Activated naive CD4-positive, alpha-beta T cell treated with anti-CD3 and anti-CD28 coated beads, Interleukin-2, amount 50 U/mL, for 72 hours (primary cell): Measurements from ENCODE around the gene RBMS3. TPM values are rescaled to one million over a fixed set of nuclear protein-coding genes. Genes with fewer than 3 reads are reported as not detected.

Experiments used
- ATAC-seq, 2 donors: fragments of 150-1000 bp; cut with Tn5 transposase; 2 replicates each; pipeline ENCODE4 v1.10.0; 2021; ENCODE audit warnings: mild to moderate bottlenecking in 2 of 2, moderate library complexity in 2 of 2
- DNase-seq, 2 donors: peaks; one replicate each; pipeline ENCODE4 v3.0.0; 2021 to 2022; ENCODE audit warnings: low spot score in 2 of 2
- H3K27ac Mint-ChIP-seq, 2 donors: one replicate each; pipeline ENCODE4 v1.8.0; 2022; ENCODE audit warnings: mild to moderate bottlenecking in 2 of 2, mixed read lengths in 2 of 2
- H3K36me3 Mint-ChIP-seq, 2 donors: one replicate each; pipeline ENCODE4 v1.8.0; 2022; ENCODE audit warnings: mixed read lengths in 2 of 2
- H3K9me3 Mint-ChIP-seq, 2 donors: one replicate each; pipeline ENCODE4 v1.8.0; 2022; ENCODE audit warnings: mixed read lengths in 2 of 2
- total RNA-seq, 2 donors: library from RNA; stranded (reverse); gene quantifications; one replicate each; pipeline ENCODE4 v1.2.3, GENCODE V29; 2022

The RBMS3 gene
- total RNA-seq, 2 donors from 2014 or later, result 3.3 TPM; not detected in 1

DNA sequence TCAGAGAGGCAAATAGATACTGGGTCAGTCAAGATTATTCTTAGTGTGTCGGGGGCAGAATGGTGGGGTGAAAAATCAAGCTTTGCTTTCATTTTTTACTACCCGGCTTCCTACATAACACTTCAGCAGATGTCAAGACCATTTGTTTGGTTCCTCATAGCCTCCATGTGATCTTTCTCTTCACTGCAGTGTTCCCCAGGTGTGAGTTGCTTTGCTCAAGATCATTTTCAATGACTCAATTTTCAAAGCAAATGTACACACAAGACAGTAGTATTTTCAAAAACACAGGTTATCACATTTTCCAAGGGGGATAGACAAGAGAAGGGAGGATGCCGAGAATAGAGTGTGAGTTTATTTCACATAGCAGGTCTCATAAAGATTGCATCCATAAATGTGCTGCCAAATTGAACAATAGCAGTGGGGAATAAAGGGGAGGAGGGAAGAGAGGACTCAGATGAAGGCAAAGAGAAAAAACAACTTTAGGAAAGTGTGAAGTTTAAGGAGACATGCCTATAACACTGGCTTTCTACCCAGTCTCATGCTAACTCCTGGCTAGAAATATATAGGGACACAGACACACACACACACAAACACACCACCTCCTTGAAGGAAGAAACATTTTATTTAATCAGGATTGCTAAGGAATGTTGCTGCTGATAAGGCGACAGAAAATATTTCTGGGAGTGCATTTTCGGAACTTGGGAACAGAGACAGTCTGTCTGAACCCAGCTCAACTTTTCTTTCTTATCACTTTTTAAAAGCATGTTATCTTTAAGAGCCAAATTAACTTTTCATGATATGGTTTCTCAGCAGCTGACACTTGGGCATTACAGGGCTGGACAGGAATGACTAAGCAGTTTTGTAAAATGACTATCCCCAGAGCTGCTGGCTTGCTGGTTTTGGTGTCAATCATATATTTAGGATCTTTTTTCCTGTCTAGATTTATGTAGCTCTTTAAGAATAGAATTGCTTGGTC, 402.4 kb downstream of the RBMS3 start:
- peak in 1 of 2 donors; percentile 50 for ATAC-seq

DNA sequence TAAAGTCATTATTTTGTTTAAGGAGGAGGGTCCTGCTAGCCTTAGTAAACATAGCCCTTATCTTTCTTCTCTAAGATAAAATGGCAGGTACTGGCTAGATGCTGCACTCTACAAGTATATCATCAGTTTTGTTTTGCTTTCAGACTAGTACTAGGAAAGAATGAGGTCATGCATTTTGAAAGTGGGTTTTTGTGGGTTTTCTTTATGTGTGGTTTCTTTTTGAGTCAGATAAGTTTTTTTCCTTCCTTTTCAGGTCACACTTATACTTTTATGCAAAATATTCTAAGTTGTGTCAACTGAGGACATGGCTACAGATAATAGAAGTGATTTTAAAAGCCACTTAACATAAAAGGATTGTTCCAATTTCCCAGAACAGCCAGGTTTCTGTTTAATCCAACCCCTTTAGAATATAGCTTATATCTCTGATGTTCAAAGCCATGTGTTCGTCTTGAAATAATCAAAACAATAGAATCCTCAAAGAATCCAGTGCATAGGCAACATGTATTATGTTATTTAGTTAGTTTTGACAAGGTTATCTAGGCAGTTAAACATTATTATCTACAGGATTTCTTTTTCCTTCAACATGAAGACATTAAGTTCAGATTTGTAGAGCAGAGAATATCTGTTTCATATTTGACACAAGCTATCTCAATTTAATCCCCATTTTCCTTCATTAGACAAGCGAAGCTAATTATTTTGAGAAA, 406.2 kb downstream of the RBMS3 start:
- peak; percentile 92 to 94 for ATAC-seq
- no peak for DNase-seq
- Mint-ChIP-seq H3K36me3 (no peaks in the 10 kb centered on the region), H3K9me3 (peaks cover 0 to 4% of the 10 kb centered on the region in 2 donors), H3K27ac (peak overlapping the region in 1 of 2 donors; percentile 61)

More for the DNA sequence above, 402.4 kb downstream of the RBMS3 start:
- peaks cover 0 to 4% of the 10 kb centered on the region in 2 donors for H3K9me3 Mint-ChIP-seq
- H3K36me3 Mint-ChIP-seq, result no peaks in the 10 kb centered on the region
- no peak overlapping the region for H3K27ac Mint-ChIP-seq
- no peak for DNase-seq

DNA sequence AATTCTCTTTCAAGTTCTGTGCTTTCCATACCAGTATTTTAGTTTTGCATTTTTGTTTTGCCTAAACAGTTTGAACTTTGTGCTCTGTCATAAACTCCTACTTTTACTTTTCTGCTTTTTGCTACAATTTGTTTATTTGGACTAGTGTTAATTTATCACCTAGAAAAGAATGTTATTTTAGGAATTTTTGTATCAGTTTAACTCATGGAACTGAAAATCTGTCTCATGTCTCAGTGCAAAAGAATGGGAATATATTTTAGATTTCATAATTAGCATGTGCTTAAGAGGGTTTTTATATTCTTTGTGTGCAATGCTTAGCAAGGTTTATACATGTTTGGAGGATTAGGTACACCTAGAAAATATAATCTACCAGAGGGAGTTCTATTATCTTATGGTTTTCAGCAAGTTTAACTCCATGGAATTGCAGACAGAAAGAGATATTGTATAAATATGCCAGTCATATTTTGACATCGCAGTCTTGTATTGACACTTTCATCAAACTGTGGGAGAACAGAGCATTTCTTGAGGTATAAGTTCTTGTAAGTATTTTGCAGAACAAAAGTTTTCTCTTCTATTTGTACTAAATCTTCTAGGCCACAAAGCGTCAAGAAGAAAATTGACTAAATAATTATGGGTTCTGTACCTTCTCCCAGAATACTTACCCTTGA, 409.9 kb downstream of the RBMS3 start:
- Mint-ChIP-seq H3K27ac (no peak overlapping the region), H3K9me3 (peaks cover under 1 to 4% of the 10 kb centered on the region in 2 donors), H3K36me3 (no peaks in the 10 kb centered on the region)
- DNase-seq (no peak), ATAC-seq (no peak)

DNA sequence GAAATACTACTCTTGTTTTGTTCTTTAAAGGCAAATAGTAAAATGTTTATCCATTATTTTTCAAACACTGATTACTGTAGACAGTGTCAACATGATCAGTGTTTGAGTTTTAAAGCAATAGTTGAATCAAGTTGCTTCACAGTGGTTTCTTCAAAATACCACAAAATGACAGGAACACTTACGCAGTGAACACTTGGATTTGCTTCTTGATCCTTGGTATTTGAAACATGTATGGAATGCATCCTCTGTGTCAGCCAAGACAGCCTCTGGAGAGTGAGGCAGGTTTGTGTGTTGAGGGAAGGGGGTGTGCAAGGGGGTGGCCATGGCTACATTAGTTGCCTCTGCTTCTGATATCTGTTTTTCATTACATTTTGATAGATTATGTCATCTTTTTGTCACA, 413.0 kb downstream of the RBMS3 start:
- Mint-ChIP-seq H3K9me3 (peaks cover 0 to 4% of the 10 kb centered on the region in 2 donors), H3K27ac (no peak overlapping the region), H3K36me3 (no peaks in the 10 kb centered on the region)
- DNase-seq (no peak), ATAC-seq (no peak)

DNA sequence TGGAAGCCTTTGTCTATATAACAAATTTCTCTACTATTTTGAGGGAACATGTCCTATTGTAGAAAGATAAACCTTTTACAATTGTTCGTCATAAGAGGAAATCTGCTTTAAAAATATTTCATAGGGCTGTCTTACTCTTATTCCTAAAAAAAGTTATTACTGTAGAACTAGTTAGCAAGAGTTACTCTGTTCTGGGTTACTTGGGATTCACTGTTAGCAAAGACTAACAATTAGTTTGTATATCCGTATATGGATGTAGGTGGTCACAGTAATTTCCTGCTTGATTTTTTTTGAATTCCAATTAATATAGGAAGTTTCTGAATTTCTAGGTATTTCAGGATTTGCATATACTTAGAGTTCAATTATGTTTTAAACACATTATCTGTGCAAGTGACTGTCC, 413.5 kb downstream of the RBMS3 start:
- Mint-ChIP-seq H3K36me3 (no peaks in the 10 kb centered on the region), H3K9me3 (peaks cover 0 to 4% of the 10 kb centered on the region in 2 donors), H3K27ac (no peak overlapping the region)
- ATAC-seq, result no peak
- DNase-seq, result no peak

DNA sequence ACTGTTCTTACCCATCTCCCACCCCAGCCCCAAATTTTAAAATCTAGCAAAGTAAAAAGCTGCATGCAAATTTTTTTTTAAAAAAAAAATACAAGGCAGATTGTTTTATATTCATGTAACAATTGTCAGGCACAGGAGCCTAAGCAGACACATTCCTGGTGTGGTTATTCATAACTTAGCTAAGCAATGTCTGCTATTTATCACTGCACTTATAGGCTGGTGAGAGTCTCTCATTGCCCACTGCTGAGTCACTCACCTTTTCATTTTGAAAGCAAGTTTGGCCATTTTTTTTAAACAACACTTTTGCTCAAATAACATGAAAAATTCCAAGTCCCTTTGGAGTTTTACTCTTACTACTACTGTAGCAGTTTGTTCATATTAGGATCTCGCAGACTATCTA, 413.9 kb downstream of the RBMS3 start:
- H3K27ac Mint-ChIP-seq, result no peak overlapping the region
- ATAC-seq (no peak), DNase-seq (no peak)
- H3K9me3 Mint-ChIP-seq, result peaks cover 0 to 4% of the 10 kb centered on the region in 2 donors
- H3K36me3 Mint-ChIP-seq, result no peaks in the 10 kb centered on the region

DNA sequence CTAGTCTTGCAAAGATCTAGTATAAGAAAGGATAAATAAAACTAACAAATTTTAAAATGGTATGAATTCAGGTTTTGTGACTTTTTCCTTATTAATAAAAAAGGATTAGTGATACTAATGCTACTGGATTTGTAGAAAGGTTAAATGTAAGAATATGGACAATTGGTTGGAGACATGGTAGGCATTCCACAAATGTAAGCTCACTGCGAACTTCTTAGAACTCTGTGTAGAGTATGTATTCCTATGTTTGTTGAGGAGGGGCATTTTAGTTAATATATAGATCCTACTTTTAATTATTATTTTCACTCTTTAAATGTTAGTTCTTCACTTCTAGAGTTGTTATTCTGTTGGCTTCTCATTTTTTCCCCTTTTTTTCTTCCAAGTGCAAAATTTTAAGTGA, 414.3 kb downstream of the RBMS3 start:
- peaks cover 2 to 7% of the 10 kb centered on the region in 2 donors for H3K9me3 Mint-ChIP-seq
- H3K36me3 Mint-ChIP-seq, result peaks cover 0 to 4% of the 10 kb centered on the region in 2 donors
- DNase-seq, result no peak
- no peak for ATAC-seq
- no peak overlapping the region for H3K27ac Mint-ChIP-seq

DNA sequence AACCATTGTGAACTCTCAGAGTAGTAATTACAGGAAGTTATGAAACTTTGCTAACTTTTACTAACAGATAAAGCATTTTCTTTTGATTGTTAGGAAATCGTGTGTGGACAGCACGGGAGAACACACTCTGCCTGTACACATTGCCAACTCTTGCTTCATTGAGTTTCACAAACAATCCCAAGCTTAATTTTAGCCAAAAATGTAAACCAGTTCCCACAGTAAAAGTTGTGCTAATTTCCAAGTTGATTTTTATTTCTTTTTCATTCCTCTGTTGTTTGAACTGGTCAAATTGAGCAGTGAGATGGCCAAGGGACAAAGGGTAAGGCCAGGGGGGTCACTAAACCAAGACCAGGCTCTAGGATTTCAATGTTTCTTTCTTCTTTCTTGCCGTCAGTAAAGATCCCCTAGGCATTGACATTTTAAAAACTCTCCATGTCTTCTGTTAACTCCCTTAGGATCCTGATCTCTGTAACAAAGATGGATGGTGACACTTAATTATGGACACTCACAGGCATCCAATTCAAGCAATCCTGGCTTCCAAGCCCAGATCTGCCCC, 414.9 kb downstream of the RBMS3 start:
- Mint-ChIP-seq H3K27ac (no peak overlapping the region), H3K9me3 (peaks cover 8 to 12% of the 10 kb centered on the region in 2 donors), H3K36me3 (peaks cover 0 to 9% of the 10 kb centered on the region in 2 donors)
- no peak for DNase-seq
- no peak for ATAC-seq

DNA sequence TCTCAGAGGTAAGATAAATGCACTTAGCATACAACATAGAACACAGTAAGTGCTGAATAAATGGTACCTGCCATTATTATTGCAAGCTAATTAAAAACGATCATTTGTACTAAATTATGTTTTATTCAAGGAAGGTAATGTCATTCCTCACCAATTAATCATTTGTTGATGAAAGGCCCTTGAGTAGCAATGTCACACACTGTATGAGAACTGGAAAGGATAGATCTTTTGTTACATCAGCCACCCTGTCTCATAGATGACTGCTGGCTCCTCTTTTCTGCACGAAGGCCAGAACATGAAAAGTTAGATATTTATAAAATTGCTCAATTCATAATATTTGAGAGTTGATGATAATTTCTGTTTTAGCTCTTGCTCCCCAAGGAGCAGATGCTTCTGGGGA, 415.4 kb downstream of the RBMS3 start:
- Mint-ChIP-seq H3K36me3 (peaks cover 0 to 10% of the 10 kb centered on the region in 2 donors), H3K9me3 (peaks cover 9 to 12% of the 10 kb centered on the region in 2 donors), H3K27ac (no peak overlapping the region)
- no peak for DNase-seq
- ATAC-seq, result no peak

DNA sequence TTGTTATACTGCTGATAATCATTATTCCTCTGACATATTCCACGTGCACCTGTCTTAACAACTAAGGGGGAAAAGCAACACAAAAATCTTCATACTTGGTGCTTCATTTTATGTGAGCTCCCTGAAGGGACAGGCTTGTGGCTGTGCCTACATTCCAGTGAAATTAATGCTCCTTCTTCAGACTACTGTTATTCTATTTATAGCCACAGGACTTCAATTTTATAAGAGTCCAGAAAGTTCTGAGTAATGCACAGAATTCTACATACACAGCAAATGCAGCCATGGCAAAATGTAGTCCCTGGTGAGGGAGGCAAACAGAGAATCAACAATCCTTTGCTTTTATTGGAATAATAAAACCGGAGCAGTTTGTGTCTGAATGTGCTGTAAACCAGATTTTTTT, 417.1 kb downstream of the RBMS3 start:
- peaks cover 0 to 10% of the 10 kb centered on the region in 2 donors for H3K36me3 Mint-ChIP-seq
- H3K9me3 Mint-ChIP-seq, result peaks cover 9 to 12% of the 10 kb centered on the region in 2 donors
- DNase-seq (no peak), ATAC-seq (no peak)
- H3K27ac Mint-ChIP-seq, result no peak overlapping the region

DNA sequence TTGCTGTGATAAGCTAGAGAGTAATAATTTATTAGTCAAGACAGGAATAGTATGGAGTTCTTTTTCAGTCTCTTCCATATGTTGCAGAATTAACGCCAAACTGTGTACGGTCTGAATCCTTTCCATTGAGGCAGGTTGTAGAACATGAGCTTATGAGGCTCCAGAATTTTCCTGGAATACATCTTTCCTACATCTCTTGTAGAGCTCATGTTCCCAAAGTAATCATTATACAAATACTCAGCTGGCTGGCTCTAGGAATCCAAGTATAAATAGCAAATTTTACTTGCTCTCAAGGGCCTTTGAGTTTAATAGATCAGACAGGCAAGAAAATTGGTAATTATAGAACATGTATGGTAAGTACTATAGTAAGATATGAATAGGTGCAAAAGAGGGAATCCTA, 419.4 kb downstream of the RBMS3 start:
- Mint-ChIP-seq H3K36me3 (peaks cover 0 to 10% of the 10 kb centered on the region in 2 donors), H3K9me3 (peaks cover 9 to 12% of the 10 kb centered on the region in 2 donors), H3K27ac (no peak overlapping the region)
- ATAC-seq, result no peak
- DNase-seq, result no peak

DNA sequence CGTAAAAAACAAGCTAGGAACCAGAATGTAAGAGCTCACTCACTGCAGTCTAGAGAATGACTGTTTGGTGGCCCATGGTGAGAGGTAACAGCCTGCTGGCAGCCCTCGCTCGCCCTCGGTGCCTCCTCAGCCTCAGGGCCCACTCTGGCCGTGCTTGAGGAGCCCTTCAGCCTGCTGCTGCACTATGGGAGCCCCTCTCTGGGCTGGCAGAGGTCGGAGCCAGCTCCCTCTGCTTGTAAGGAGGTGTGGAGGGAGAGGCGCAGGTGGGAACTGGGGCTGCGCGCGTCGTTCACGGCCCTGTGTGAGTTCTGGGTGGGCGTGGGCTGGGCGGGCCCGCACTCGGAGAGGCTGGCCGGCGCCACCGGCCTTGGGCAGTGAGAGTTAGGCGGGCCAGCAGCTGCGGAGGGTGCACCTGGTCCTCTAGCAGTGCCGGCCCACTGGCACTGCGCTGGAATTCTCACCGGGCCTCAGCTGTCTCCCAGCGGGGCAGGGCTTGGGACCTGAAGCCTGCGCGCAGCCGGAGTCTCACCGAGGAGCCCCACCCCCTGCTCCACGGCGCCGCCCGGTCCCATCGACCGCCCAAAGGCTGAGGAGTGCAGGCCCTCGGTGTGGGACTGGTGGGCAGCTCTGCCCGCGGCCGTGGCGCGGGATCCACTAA, 420.6 kb downstream of the RBMS3 start:
- H3K27ac Mint-ChIP-seq, result no peak overlapping the region
- peaks cover 0 to 10% of the 10 kb centered on the region in 2 donors for H3K36me3 Mint-ChIP-seq
- ATAC-seq (no peak), DNase-seq (no peak)
- peaks cover 8 to 9% of the 10 kb centered on the region in 2 donors for H3K9me3 Mint-ChIP-seq

DNA sequence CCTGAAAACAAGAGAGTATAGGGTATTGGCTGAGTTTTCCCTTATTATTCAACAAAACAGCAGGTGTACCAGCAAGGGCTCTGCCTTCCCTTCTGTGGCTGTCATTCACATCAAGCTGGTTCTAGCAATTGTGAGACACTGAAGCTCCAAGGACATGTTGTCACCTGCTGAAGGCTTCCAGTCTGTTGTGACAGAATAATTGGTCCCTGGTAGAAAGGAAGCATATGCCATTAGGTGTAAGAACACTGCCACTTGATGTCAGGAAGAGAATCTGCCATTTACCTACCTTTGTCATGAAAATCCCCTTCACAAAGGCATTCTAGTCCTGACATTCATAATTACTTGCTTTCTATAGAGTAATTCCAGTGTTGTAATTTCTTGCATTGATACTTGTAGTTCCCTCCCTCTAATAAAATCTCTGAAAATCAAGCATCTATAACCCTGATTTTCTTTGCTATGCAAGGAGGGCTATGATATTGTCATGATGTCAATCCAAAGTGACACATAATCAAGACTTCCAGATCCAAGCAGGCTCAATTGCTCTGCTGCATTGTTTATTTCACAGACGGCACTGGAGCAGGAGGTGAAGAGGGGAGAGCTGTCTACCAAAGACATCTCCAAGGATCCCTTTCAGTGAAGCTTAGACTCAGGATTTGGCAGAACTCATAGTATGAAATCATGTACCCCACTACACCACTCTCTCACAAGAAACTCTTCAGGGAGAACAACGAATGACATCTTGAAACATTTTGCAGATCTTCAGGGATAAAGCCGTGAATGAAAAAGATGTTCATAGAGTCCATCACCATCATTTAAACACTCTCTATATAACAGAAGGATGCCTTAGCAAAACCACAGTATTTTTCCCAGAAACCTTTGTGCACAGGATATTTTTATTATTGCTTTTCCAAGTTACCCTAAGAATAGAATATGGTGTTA, 425.3 kb downstream of the RBMS3 start:
- ATAC-seq (no peak), DNase-seq (no peak)
- H3K36me3 Mint-ChIP-seq, result no peaks in the 10 kb centered on the region
- no peaks in the 10 kb centered on the region for H3K9me3 Mint-ChIP-seq
- no peak overlapping the region for H3K27ac Mint-ChIP-seq

DNA sequence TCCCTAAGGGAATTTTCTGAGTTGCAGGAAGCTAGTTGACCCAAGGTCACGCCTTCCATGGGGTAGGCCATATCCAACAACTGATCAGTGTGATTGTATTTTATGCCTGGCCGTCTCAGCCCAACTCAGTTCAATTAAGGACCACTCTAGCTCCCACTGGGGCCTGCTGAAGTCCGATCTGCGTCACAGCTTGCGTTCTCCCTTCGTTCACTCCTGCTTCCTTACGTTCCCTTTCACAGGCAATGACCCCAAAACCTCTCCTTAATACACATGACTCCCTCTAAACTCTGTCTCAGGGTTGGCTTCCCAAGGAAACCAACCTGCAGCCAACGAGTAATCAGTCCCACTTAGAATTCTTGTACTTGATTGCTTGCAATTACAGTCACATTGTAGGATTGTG, 428.0 kb downstream of the RBMS3 start:
- DNase-seq (no peak), ATAC-seq (no peak)
- Mint-ChIP-seq H3K36me3 (no peaks in the 10 kb centered on the region), H3K9me3 (no peaks in the 10 kb centered on the region), H3K27ac (no peak overlapping the region)

DNA sequence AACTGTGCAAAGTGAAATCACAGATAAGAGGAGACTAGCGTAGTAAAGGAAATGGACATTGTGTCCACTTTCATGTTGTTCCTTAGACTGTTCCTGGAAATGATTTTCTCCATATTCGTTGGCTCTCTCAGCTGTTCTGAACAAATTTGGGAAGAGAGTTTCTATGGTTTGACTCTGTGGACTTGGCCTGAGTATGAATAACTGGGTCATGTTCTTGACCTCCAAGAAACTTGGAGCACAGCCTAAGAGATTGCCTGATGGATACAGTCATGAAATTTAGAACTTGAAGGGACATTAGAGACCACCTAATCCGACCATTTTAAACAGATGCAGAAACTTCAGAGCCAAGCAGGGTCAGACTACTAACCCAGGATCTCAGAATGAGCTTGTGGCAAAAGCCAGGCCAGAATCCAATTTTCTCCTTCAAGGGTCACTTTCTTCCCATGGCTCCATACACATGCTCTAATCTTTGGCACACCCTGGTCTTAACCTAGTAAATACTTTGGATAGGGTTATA, 430.4 kb downstream of the RBMS3 start:
- no peak overlapping the region for H3K27ac Mint-ChIP-seq
- DNase-seq (no peak), ATAC-seq (no peak)
- no peaks in the 10 kb centered on the region for H3K9me3 Mint-ChIP-seq
- no peaks in the 10 kb centered on the region for H3K36me3 Mint-ChIP-seq
